Thoracic aorta (tissue), 2 donors: Measurements from ENCODE around the gene KDM3A. TPM values are rescaled to one million over a fixed set of nuclear protein-coding genes. Genes with fewer than 3 reads are reported as not detected.

Experiments
- ATAC-seq: fragments of 150-250 bp; one replicate; pipeline ENCODE4 v1.8.0; 2017; ENCODE audit warnings: low read depth; ENCODE audit not compliant: insufficient number of reproducible peaks, low FRiP score
- DNase-seq: peaks from one replicate; pipeline ENCODE4 v3.0.0-alpha.2; 2020; ENCODE audit warnings: low spot score
- H3K27ac ChIP-seq, 2 donors: fragments of 200-600 bp; sonication (generic); 1 replicate in 1 of 2; 2 replicates in 1 of 2; pipeline ENCODE4 v1.5.1; 2016; ENCODE audit warnings: mild to moderate bottlenecking in 2 of 2, moderate library complexity in 2 of 2
- H3K27me3 ChIP-seq: fragments of 200-600 bp; sonication (generic); replicated peaks from 2 replicates; pipeline ENCODE4 v1.6.0; 2016; ENCODE audit warnings: mild to moderate bottlenecking; ENCODE audit not compliant: insufficient read depth
- H3K36me3 ChIP-seq: fragments of 200-600 bp; sonication (generic); one replicate; pipeline ENCODE4 v1.5.1; 2016
- H3K4me1 ChIP-seq, 2 donors: fragments of 200-600 bp; sonication (generic); 1 replicate in 1 of 2; 2 replicates in 1 of 2; pipeline versions ENCODE4 v1.5.1 to v1.6.0; 2016; ENCODE audit warnings: low read depth in 2 of 2, mild to moderate bottlenecking in 1 of 2; ENCODE audit not compliant: control insufficient read depth in 1 of 2
- H3K4me3 ChIP-seq: fragments of 200-600 bp; sonication (generic); 2 replicates; pipeline ENCODE4 v1.5.1; 2016; ENCODE audit warnings: mild to moderate bottlenecking
- H3K9me3 ChIP-seq: fragments of 200-600 bp; sonication (generic); 2 replicates; pipeline ENCODE4 v1.5.1; 2016
- total RNA-seq, 2 donors: library from RNA; depleted of rRNA; stranded (reverse); fragments of >200 nt; gene quantifications; one replicate each; pipeline versions ENCODE4 v1.1.0 to v1.2.3, GENCODE V29; 2016
- TF ChIP-seq, protein P1 (sequence below): fragments of 200-600 bp; sonication (generic); IDR thresholded peaks from one replicate; pipeline ENCODE4 v1.5.1; 2019; ENCODE audit warnings: antibody characterized with exemption

Gene KDM3A
- total RNA-seq, 2 donors from 2014 or later: 41.7 to 74.6 TPM

GRCh38 chr2:86412007-86412406 lies 29.2 kb upstream of the KDM3A start:
- Histone ChIP-seq H3K36me3 (no peaks in the 10 kb centered on the region), H3K4me1 (no peaks in the 10 kb centered on the region), H3K27ac (no peak overlapping the region), H3K4me3 (no peak overlapping the region), H3K9me3 (no peaks in the 10 kb centered on the region), H3K27me3 (no peaks in the 10 kb centered on the region)
- DNase-seq (no peak), ATAC-seq (no peak)
- TF ChIP-seq, protein P1, sequence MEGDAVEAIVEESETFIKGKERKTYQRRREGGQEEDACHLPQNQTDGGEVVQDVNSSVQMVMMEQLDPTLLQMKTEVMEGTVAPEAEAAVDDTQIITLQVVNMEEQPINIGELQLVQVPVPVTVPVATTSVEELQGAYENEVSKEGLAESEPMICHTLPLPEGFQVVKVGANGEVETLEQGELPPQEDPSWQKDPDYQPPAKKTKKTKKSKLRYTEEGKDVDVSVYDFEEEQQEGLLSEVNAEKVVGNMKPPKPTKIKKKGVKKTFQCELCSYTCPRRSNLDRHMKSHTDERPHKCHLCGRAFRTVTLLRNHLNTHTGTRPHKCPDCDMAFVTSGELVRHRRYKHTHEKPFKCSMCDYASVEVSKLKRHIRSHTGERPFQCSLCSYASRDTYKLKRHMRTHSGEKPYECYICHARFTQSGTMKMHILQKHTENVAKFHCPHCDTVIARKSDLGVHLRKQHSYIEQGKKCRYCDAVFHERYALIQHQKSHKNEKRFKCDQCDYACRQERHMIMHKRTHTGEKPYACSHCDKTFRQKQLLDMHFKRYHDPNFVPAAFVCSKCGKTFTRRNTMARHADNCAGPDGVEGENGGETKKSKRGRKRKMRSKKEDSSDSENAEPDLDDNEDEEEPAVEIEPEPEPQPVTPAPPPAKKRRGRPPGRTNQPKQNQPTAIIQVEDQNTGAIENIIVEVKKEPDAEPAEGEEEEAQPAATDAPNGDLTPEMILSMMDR: no peak

- no peak for ATAC-seq
- Histone ChIP-seq H3K9me3 (no peaks in the 10 kb centered on the region), H3K36me3 (no peaks in the 10 kb centered on the region), H3K27ac (no peak overlapping the region), H3K4me1 (no peaks in the 10 kb centered on the region), H3K4me3 (peak overlapping the region; percentile 36), H3K27me3 (no peaks in the 10 kb centered on the region)
- no peak for DNase-seq
- TF ChIP-seq, protein P1: no peak
Measured at GRCh38 chr2:86413296-86414094, 27.7 kb upstream of the KDM3A start.

- Histone ChIP-seq H3K27ac (no peak overlapping the region), H3K9me3 (no peaks in the 10 kb centered on the region), H3K36me3 (no peaks in the 10 kb centered on the region), H3K4me1 (no peaks in the 10 kb centered on the region), H3K27me3 (no peaks in the 10 kb centered on the region), H3K4me3 (no peak overlapping the region)
- TF ChIP-seq, protein P1: no peak
- no peak for ATAC-seq
- DNase-seq: no peak
Measured at GRCh38 chr2:86414996-86415395, 26.2 kb upstream of the KDM3A start.

DNA sequence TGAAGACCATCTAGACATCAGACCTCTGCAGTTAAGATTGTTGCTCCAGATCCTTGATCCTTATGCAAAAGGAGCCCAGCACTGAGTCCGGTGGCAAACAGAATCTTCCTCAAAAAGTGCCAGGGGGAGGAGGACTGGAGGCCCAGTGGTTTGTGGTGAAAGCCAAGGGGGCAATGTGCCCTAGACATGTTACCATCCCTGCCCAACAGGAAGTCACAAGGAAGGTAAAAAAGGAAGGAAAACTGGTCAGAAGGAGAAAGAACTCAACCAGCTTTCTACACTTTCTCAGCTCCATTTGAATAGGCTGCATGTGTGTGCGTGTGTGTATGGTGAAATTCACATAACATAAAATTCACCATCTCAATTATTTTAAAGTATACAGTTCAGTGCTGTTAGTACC lies 25.0 kb upstream of the KDM3A start:
- no peak for DNase-seq
- no peak for ATAC-seq
- Histone ChIP-seq H3K9me3 (no peaks in the 10 kb centered on the region), H3K4me1 (no peaks in the 10 kb centered on the region), H3K27me3 (no peaks in the 10 kb centered on the region), H3K36me3 (no peaks in the 10 kb centered on the region), H3K4me3 (no peak overlapping the region), H3K27ac (no peak overlapping the region)
- TF ChIP-seq, protein P1: no peak

DNA sequence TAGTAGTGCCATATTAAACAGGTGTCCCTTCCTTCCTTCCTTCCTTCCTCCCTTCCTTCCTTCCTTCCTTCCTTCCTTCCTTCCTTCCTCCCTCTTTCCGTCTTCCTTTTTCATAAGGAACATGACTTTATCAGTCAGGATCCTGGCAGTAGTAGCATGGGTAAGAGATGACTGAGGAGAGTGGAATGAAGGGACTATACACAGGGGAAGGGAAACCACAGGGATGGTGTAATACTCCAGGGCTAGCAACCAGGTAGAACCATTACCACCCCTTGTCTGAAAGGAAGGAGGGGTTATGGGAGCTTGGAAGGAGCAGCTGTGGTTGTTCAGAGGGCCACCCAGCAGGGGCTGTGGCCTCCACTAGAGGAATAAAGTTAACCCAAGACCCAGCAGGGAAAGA lies 23.2 kb upstream of the KDM3A start:
- DNase-seq (no peak), ATAC-seq (no peak)
- H3K36me3 ChIP-seq: no peaks in the 10 kb centered on the region
- H3K27ac ChIP-seq: no peak overlapping the region
- TF ChIP-seq, protein P1: no peak
- H3K27me3 ChIP-seq: no peaks in the 10 kb centered on the region
- no peak overlapping the region for H3K4me3 ChIP-seq
- H3K4me1 ChIP-seq: no peaks in the 10 kb centered on the region
- no peaks in the 10 kb centered on the region for H3K9me3 ChIP-seq
